GM19328 (cell line): ENCODE measurements around the gene NOS1AP.

Source experiments
- ATAC-seq: cut with Tn5 transposase; IDR thresholded peaks from one replicate; pipeline ENCODE4 v1.9.1; 2021; ENCODE audit warnings: mild to moderate bottlenecking, moderate library complexity; ENCODE audit not compliant: unreplicated experiment

Gene NOS1AP

GRCh38 chr1:162088281-162088969 lies 18.9 kb downstream of the NOS1AP start:
- ATAC-seq = no peak

GRCh38 chr1:162089748-162090147 lies 20.3 kb downstream of the NOS1AP start:
- ATAC-seq = no peak

DNA sequence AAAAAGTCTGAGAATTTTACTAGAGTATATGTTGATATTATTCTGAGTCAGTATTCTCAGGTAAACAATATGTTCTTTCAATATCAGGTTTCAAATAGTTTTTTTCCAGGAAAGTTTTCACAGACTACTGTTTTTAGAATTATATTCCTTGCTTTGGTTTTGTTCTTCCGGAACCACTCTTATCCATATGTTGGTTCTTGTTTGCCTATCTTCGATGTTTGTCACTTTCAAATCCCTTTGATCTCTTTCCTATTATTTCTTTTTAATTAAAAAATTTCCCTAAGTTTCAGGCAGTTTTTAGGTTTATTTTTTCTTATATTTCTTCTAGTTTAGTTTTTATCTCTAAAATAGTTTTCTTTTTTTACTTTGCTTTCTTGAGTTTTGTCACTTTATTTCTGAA lies 20.9 kb downstream of the NOS1AP start:
- no peak for ATAC-seq

- ATAC-seq = no peak
Observed at GRCh38 chr1:162091681-162092524, 22.4 kb downstream of the NOS1AP start.

GRCh38 chr1:162093095-162093494 lies 23.6 kb downstream of the NOS1AP start:
- no peak for ATAC-seq

DNA sequence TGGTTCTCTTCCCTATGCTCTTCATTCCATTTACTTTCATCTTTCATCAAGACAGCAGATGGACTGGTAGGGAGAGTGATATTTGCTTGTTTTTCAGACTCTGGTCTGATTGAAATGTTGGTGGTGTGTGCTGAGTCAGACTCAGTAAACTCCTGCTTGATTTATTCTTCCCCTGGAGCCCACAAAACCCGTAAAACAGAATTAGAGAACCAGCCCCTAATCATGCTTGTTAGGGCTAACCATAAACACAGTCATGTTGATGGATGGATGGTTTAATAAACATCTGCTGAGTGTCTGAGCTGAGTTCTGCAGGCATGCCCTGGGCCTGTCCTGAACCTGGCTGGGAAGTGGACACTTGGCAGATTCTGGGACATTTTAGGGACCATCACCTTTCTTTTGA lies 24.8 kb downstream of the NOS1AP start:
- no peak for ATAC-seq

DNA sequence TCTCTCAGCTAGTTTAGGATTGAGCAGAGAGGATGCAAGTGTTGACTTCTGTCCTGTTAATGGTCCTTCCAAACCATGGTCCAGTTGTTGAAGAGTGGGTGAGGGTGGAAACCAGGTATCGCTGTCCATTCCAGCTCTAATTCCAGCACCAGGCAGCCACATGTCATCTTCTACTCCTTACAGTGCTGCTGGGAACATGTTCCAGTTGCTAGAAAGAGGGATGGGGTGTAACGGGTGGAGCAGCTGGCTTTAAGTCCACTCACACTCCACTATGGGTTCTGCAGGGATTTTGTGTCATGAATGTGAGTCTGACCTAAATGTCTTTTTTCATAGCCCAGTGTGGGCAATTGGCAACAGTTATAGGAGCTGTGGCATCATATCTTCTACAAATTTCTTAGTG lies 25.2 kb downstream of the NOS1AP start:
- no peak for ATAC-seq

GRCh38 chr1:162107911-162108310 lies 38.4 kb downstream of the NOS1AP start:
- no peak for ATAC-seq

DNA sequence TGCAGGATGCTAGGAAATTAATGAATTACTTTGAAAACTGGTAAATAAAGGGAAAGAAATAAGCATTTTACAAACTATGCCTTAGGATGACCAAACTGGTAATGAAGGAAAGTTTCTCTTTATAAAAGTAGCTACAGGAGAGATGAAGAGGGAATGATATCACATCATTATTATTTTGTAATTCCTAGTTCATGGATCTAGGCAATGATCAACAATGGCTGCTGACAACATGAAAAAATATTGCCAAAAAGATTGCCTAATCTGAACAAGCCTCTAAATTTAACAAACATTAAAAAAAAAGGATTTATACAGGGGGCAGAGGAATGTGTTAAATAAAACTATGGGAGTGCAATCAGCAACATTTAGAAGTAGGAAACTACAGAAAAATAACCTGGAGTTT lies 38.9 kb downstream of the NOS1AP start:
- ATAC-seq = no peak

DNA sequence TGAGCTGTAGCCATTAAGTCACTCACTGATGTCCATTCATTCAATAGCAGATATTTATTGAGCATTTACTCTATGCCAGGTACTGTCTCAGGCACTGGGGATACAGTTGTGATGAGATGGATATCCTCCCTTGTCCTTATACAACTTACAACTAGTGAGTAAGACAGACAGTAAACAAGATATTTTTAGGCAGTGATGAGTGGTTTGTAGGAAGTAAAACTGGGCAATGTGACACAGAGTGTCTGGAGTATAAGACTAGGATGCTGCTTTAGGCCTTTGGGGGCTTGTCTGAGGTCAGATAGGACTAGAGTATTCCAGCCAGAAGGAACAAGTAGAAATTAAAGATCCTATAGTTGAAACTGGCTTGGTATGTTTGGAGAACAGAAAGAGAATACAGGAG lies 41.4 kb downstream of the NOS1AP start:
- no peak for ATAC-seq

DNA sequence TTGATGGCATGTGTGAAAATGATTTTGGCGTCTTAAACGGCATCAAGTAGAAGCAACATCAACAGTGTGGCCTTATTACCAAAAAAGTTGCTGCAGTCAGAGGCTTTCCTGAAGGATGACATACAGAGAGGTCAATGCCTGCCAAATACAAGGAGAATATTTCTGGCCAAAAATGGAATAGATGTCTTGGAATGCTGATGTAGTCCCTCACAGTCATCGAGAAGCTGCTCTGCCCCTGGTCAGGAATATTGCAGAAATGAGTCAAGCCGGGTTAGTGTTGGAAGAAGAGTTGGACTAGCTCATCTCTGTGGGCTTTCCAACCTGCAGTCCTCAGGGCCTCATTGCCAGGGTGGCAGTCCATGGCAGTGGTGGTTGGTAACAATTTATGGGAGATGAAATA lies 42.1 kb downstream of the NOS1AP start:
- ATAC-seq = no peak

- ATAC-seq = no peak
Observed at GRCh38 chr1:162113419-162113818, 43.9 kb downstream of the NOS1AP start.

DNA sequence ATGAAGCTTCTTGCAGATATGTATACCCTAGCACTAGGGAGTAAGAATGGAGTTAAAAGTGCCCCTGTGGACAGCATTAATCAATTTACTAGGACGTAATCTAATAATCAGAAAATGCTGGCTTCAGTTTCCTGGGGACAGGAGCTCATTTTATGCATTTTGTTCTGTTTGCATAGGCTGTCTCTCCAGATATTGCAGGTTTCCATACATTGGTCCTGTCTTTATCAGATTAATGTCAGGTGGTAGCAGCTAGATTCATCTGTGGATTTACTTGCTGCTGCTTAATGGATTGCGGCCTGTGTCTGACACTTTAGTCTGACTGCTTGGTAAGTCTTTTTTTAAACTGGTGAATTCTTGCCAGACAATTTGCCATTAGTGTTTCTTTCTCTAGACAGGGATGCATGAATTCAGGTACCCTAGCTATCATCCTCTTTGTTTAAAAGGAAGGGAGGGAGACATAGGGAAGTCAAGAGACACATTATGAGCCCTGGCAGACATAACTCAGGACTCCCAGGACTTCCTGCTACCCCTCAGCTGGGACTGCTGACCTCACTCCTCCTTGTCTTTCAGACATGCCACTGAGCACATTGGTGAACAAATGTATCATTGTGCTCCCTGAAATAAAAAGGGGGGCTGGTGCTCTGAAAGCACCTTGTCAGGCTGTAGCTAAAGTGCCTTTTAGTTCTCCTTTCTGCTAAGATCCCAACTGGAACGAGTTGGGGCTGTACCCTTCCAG lies 47.7 kb downstream of the NOS1AP start:
- no peak for ATAC-seq

GRCh38 chr1:162118063-162118462 lies 48.6 kb downstream of the NOS1AP start:
- ATAC-seq = no peak

GRCh38 chr1:162128693-162129356 lies 59.3 kb downstream of the NOS1AP start:
- no peak for ATAC-seq

GRCh38 chr1:162130308-162130707 lies 60.8 kb downstream of the NOS1AP start:
- ATAC-seq = no peak

DNA sequence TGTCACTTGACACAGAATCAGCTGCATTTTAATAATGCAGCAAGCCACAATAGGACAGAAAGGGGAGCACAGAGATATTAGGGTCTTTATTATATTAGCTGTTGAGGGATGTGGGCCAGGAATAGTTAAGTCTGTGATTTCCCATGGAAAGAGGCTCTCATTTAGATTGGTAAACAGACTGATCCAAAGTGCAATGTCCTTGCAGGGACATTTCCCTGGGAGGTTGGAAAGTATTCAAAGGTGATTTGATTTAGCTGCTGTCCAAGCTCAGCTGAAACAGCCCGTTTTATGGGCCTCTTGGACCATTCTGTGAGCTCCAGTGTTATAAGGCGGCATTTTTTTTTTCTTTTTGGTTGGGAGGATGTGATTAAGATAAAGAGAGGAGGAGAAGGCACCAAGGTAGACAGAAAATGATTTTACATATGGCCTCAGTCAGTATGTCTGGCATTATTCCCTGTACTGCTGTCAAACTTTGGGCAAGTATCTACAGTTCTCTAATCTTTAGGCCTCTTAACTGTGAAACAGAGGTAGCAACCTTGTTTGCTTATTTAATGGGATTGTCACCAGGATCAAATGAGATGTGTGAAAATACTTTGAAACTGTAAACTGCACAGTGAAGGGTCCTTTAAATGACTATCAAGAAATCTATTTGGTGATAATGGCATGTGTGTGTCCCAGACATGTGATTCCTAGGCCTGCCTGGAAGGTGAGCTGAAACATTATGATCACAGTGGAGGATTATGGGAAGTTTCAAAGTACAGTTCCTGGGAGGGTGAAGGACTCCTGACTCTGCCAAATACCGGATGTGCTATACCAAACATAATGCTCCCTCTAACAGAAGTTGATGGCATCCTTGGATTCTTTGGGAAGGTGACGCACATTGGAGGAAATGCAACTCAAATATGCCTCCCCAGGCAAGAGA lies 62.2 kb downstream of the NOS1AP start:
- ATAC-seq = no peak

DNA sequence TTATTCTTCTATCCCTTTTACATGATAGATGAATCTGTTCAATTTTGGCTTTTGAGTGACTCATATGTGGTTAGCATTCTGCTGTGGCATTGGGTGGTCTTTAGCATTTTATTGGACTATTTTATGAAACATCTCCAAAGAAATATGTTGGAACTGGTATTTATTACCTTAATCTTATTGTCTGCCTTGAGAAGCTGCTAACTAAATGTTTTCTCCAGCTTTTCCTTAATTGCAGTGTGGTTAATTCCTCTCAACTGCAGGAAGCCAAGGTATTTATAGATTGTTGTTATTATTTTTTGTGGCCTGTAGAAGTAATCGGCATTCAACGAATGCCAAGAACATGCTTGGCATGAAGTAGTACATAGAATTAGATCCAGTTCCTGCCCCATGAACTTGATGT lies 64.1 kb downstream of the NOS1AP start:
- no peak for ATAC-seq

- ATAC-seq = no peak
Observed at GRCh38 chr1:162134646-162135045, 65.2 kb downstream of the NOS1AP start.

DNA sequence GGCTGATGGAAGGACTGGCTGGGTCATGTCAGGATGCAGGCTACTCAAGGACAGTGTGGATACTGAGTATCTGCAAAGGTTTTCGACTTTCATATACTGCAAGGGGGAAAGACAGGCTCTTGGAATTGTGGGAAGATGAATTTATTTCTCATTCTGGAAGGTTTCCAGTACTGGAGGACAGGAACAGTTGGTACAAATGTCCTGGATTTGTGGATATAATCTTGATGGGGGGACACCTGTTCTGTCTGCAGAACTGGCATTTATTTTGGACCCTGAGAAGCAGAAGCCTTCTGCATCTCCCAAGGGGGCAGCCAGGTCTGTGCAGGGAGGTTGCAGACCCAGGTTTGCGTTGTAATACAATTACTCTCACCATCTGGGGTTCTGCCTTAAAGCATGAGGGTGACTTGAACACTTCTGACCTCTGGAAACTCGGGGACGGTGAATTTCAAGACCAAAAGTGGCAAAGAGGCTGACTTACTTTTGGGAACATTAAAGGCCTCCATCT lies 65.8 kb downstream of the NOS1AP start:
- ATAC-seq = no peak
